NCI-H345 treated with DMSO at 0.1 percent for 48 hours (cell line): ENCODE measurements around the gene RNF168.
"Not testable (repeated sequence)": the region's sequence is repeated elsewhere in the genome, so short reads cannot be mapped to it uniquely, and the experiment has no call there.

ENCODE experiments used
- DNase-seq: peaks from one replicate; lab custom pipeline; 2025; ENCODE audit not compliant: unreplicated experiment; lab: John Stamatoyannopoulos, UW

RNF168 gene

DNA sequence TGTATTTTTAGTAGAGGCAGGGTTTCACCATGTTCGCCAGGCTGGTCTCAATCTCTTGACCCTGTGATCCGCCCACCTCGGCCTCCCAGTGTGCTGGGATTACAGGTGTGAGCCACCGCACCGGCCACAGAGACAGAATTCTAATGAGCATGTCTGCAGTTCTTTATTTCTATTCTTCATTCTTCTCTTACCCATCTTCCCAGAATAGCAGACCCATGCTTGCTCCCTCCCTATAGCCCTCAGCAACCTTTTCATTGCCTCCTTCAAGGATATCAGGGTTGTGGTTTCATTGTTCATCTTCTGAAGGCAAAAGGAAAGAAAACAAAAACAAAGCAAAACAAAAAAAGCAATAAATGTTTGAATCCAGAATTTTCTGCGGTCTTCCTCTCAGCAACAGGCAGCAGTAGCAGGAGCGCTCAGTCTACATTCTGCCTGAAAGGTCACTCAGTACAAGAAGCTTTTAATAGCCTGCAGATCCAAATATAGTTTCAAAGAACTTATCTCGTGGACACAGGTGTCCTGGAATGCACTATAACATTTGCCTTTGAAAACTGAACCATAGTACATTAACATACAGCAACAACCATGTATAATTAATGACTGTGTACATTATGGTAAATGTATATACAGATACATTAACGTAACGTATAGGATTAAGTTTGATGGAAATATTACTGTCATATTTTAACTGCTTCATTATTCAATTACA, 11.5 kb upstream of the RNF168 start, which contains the start of gene SMCO1:
Gene SMCO1 (minus strand): TSS at position 434 of the 709 bp plus-strand sequence. CDS start 137 bp downstream, at position 297.
- DNase-seq = no peak

DNA sequence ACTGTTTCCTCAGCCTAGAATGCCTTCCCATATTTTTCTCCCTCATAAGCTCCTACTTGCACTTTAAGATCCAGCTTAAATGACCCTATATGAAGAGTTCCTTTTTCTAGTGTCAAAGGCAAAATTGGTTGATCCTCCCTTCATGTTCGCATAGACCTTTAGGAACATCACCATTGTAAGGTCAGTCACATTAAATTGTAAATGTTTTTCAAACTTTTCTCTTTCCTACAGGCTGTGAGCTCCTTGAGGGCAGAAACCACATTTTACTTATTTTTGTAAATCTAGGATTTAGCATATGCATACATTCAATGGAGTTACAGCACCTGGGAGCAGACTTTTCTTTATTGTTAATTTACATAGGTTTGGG, 10.8 kb upstream of the RNF168 start:
- no peak for DNase-seq

- no peak for DNase-seq
Observed at GRCh38 chr3:196513697-196514349, 10.3 kb upstream of the RNF168 start.

GRCh38 chr3:196511646-196512425, 8.3 kb upstream of the RNF168 start:
- not testable (repeated sequence) for DNase-seq

- DNase-seq = not testable (repeated sequence)
Observed at GRCh38 chr3:196511108-196511507, 7.5 kb upstream of the RNF168 start.

DNA sequence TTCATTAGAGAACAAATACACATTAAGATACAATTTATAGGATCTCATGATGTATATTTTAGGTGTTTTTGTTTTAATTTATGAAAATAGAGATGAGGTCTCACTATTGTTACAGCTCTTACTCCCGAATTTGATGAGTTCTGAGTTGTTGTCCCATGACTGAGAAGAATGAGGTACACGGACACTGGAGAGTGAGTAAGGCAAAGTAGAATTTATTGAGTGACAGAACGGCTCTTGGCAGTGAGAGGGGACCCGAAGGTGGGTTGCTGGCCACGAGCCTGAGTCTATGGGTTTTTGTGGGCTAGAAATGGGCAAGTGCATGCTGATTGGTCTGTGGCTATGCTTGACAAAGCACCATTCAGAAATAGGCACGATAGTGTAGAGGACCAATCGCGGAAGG, 3.1 kb upstream of the RNF168 start:
- no peak for DNase-seq

DNA sequence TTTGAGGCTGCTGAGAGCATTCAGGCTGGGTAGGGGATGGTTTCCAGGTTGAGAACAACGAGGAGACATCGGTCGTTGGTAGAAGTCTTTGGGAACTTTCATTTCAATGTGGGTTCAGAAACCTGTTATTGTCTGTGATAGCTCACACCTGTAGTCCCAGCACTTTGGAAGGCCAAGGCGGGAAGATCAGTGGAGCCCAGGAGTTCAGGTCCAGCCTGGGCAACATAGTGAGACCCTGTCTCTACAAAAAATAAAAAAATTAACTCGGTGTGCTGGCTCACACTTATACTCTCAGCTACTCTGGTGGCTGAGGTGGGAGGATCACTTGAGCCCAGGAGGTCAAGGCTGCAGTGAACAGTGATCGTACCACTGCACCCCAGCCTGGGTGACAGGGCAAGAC, 988 bp upstream of the RNF168 start:
- no peak for DNase-seq

- DNase-seq = not testable (repeated sequence)
Observed at GRCh38 chr3:196504077-196504398, 470 bp upstream of the RNF168 start.

GRCh38 chr3:196502775-196503195, 783 bp downstream of the RNF168 start:
- peak; percentile 74 for DNase-seq

DNA sequence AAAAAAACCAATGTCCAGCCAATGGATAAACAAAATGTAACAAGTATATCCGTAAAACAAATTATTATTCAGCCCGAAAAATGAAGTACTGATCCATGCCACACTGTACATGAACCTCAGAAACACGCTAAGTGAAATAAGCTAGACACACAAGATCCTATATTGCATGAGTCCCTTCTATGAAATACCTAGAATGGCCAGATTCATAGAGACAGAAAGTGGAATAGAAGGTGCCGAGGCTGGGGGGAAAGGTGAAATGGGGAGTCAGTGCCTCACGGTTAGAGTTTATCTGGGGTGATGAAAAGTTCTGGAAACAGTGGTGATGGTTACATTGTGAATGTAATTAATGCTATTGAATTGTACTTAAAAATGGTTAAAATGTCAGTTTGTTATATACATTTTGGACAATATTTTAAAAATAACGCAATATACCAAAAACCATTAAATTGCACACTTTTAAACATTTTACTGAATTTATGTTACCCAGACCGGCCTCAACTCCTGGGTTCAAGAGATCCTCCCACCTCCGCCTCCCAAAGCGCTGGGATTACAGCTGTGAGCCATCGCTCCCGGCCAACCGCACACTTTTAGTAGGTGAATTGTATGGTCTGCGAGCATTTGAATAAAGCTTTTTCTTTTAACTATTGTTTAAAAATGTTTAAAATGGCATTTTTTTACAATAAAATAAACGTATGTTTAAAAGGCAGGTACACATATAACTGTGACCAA, 2.1 kb downstream of the RNF168 start:
- peak; percentile 40 for DNase-seq

GRCh38 chr3:196499807-196500524, 3.6 kb downstream of the RNF168 start:
- no peak for DNase-seq

GRCh38 chr3:196499061-196499460, 4.5 kb downstream of the RNF168 start:
- DNase-seq = no peak

- DNase-seq = no peak
Observed at GRCh38 chr3:196498297-196498696, 5.3 kb downstream of the RNF168 start.

GRCh38 chr3:196496183-196496582, 7.4 kb downstream of the RNF168 start:
- no peak for DNase-seq

DNA sequence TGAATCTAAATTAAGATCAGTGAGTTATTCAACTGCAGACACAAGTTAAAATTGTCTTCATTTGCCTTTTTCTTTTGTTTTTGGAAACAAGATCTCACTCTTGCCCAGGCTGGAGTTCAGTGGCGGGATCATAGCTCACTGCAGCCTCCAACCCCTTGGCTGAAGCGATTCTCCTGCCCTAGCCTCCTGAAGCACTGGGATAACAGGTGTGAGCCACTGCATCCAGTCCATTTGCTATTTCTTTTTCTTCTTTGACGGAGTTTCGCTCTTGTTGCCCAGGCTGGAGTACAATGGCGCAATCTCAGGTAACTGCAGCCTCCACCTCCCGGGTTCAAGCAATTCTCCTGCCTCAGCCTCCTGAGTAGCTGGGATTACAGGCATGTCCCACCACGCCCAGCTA, 10.3 kb downstream of the RNF168 start:
- no peak for DNase-seq

DNA sequence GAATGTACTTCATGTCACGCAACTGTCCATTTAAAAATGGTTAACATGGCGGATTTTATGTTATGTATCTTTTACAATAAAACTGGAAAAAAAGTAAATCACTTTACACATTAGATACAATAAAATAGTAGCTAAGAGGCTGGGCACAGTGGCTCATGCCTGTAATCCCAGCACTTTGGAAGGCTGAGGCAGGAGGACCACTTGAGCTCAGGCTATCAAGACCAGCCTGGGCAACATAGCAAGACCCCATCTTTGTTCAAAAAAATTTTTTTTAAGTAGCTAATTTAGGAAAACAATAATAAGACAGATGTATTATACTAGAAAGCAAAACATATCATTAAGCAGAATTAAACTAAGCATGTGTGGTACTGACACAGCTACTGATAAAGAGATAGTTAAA, 11.5 kb downstream of the RNF168 start:
- no peak for DNase-seq

DNA sequence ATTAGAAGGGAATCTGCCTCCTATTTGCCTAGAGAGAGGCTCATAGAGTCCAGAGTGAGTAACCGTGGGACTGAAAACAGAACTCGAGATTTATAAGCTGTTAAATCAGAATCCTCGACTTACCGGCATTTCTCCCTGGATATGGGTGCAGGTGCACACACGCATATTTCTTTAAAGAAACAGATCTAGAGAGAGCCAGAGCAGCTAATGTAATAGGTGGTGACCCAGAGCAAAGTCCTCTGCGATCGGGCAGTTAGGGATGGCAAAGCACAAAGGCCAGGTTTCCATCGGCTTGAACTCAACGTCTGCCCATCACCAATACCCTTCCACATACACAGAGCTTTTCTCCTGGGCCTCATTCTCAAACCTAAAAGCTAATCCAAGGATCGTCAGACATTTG, 13.8 kb downstream of the RNF168 start:
- DNase-seq = no peak

- no peak for DNase-seq
Observed at GRCh38 chr3:196486263-196486662, 17.3 kb downstream of the RNF168 start.

- no peak for DNase-seq
Observed at GRCh38 chr3:196477678-196478077, 25.9 kb downstream of the RNF168 start.

GRCh38 chr3:196472286-196472685, 31.3 kb downstream of the RNF168 start:
- no peak for DNase-seq

DNA sequence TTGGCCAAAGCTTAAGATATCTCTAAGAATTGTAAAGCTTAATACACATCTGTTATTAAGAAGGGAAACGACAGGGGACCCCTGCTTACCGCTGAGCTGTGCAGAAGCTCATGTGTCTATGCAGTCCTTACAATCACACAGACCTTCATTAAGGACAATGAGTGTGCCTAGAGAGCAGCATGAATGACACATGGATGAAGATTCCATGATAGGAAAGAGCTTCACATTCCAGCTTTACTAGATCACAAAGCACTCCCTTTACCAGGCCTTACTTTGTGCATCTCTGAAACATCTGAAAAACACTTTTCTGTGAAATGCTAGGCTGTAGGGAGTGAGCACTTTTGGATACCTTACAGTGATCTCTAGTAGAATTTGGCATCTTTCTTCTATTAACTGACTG, 32.0 kb downstream of the RNF168 start:
- no peak for DNase-seq
